ENCODE measurements around the gene CPT1B.

GRCh38 chr22:50546326-50547262 lies 31.6 kb downstream of the CPT1B start:
- no peak for TF ChIP-seq GATA2 (IDR thresholded peaks at IDR 0.05; ENCODE audit: low read depth, low read length)
- no peak for TF ChIP-seq GATA3 (IDR thresholded peaks at IDR 0.05; ENCODE audit: low read depth, low read length)

Measured in SH-SY5Y (cell line).